ENCODE measurements around the gene ZFYVE9. TPM values are rescaled to one million over a fixed set of nuclear protein-coding genes. Genes with fewer than 3 reads are reported as not detected.
A peak's percentile ranks its signal among the peaks of the same experiment; 100 is the strongest.

The ZFYVE9 gene
- total RNA-seq, 1 donor from 2014 or later, result 18.4 TPM

DNA sequence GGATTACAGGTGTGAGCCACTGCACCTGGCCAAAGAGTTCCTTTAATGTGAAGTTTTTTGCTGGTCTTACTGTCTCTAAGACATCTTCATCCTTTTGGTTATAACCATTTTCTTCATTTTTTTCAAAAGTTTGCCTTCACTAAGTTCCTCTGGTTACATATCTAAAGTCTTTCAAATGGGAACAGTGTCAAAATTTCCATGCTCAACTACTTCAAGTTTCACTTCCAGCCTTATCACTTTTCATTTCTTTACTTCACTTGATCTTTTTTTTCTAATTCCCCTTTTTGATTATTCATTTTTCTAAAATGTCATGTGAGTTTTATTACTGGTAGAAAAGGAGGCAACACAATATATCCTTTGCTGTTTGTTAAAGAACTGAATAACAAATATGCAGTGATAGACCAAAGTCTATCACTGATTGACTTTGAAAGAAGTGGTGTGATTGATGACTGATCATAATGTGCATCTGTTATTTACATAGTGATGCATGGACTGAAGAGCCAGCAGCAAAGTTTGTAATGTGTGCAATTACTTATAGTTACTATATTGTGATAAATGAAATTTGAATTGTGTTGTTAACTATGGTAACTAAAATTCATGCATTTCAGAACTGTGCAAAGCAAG lies 16.0 kb upstream of the ZFYVE9 start:
- DNase-seq (ENCODE audit: low read depth), result no peak
- H3K36me3 ChIP-seq (ENCODE audit: control insufficient read depth, insufficient read depth, low read length), result no peaks in the 10 kb centered on the region
- no peak overlapping the region for H3K4me3 ChIP-seq (ENCODE audit: low read depth, low read length)
- no peaks in the 10 kb centered on the region for H3K27me3 ChIP-seq (ENCODE audit: control insufficient read depth, insufficient read depth, low read length)
- TF ChIP-seq, protein P1, sequence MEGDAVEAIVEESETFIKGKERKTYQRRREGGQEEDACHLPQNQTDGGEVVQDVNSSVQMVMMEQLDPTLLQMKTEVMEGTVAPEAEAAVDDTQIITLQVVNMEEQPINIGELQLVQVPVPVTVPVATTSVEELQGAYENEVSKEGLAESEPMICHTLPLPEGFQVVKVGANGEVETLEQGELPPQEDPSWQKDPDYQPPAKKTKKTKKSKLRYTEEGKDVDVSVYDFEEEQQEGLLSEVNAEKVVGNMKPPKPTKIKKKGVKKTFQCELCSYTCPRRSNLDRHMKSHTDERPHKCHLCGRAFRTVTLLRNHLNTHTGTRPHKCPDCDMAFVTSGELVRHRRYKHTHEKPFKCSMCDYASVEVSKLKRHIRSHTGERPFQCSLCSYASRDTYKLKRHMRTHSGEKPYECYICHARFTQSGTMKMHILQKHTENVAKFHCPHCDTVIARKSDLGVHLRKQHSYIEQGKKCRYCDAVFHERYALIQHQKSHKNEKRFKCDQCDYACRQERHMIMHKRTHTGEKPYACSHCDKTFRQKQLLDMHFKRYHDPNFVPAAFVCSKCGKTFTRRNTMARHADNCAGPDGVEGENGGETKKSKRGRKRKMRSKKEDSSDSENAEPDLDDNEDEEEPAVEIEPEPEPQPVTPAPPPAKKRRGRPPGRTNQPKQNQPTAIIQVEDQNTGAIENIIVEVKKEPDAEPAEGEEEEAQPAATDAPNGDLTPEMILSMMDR (IDR thresholded peaks at IDR 0.05; ENCODE audit: insufficient read depth, low read length, poor library complexity, severe bottlenecking), result no peak

DNA sequence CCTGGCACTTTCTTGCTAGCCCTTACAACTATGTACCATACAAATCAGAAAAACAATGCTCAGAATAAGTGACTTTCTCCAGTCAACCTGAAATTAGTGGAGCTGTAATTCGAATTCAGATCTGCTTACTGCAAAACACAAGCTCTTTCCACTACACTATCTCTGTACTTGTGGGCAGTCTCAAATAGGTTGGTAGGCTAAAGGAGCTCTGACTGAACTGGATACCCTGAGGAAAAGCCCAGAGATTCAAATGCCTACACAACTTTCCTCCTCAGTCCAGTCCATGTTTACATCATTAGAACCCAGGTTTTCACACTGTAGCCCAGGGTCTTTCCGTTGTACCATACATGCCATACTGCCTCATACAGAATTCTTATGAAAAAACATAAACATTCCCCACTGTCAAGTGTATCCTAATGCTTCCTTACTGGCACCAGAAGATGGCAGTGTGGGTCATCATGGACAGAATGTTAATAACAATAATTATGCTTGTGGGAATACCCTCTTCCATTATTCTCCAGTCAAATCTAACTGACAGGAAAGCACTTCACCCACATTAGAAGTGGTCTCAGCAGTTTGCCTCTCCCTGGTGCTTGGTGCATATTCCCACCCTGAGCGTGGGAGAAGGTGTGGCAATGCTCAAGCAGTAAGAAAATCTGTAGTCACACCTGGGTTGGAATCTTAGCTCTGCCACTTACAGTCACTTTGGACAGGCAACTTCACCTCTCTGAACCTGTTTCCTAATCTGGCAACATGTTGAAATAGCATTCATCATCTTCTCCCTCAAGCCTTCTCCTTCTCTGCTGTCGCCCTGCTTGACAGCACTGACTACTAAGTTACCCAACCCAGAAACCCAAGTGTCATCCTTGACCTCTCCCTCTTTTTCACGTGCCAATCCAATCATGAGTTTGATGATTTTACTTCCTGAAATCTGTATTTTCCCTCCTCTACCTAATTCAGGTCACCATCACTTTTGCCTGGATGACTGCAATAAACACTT lies 14.4 kb upstream of the ZFYVE9 start:
- H3K4me3 ChIP-seq (ENCODE audit: low read depth, low read length), result no peak overlapping the region
- no peaks in the 10 kb centered on the region for H3K36me3 ChIP-seq (ENCODE audit: control insufficient read depth, insufficient read depth, low read length)
- no peak for DNase-seq (ENCODE audit: low read depth)
- no peaks in the 10 kb centered on the region for H3K27me3 ChIP-seq (ENCODE audit: control insufficient read depth, insufficient read depth, low read length)
- TF ChIP-seq, protein P1 (IDR thresholded peaks at IDR 0.05; ENCODE audit: insufficient read depth, low read length, poor library complexity, severe bottlenecking), result peak; percentile 79

DNA sequence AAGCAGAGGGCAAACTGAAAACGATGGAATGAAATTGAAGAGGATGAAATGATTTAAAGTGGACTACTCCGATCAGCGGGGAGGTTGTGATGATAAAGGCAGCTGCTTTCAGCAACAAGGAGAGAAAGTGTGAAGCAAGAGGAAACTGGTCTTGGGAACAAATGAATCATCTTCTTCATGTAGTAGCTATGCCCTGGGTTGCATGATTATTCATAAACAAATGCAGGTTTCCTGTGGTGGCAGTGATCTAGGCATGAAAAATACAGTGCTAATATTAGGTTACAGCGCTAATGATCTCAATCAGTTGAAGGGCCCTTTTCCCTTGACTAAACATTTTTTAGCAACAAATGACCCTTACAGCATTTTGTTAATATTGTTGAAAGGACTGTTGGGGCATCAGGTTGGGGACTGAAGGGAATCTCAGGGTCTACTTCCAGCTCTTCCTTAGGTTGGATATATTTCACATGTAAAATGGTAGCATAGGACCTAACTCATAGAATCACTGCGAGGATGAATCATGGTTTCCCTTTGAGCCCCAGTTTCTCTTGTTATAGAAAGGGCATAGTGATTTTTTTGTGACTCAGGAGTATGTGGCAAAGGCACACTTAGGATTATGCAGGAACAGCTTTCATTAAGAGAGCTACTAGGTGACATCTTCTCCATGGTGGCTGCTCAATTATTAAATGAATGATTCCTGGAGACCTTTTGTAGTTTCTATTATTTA lies 1.9 kb upstream of the ZFYVE9 start:
- peak; percentile 56 for DNase-seq (ENCODE audit: low read depth)
- Histone ChIP-seq H3K36me3 (ENCODE audit: control insufficient read depth, insufficient read depth, low read length) (no peaks in the 10 kb centered on the region), H3K4me3 (ENCODE audit: low read depth, low read length) (no peak overlapping the region), H3K27me3 (ENCODE audit: control insufficient read depth, insufficient read depth, low read length) (no peaks in the 10 kb centered on the region)
- TF ChIP-seq, protein P1 (IDR thresholded peaks at IDR 0.05; ENCODE audit: insufficient read depth, low read length, poor library complexity, severe bottlenecking), result no peak

DNA sequence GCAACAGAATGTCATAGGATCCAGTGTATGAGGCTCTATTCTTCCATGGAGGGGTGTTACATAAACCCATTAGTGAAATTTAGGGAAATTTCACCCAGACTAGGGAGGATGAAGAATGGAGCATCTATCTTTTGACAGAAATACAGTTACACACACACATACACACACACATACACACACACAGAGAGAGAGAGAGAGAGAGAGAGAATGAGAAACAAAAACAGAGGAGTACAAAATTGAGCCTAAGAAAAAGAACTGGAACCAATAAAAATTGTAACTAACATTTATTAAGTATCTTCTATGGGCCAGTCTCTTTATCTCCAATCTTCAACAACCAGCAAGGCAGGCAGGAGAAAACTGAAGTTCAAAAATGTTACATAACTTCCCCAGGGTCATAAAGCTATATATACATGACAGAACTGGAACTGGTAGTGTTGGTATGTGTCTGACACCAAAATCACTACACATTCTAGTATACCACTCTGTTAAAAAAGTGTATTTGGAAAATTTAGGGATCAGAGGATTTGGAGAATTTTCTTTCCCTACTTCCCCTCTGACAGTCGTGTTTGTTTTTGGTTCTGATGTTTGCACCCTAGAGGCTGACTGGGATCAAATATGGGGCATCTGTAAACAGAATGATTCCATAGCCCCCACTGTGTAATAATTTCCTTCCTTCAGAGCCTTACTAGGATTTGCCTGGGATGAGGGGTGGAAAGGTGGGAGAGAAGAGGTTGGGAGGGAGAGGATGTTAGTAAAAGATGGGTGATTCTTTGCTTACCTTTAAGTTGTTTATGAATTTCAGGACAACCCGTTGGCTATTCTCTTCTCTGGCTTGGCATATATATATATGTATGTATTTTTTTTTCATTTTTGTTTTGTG lies 1.0 kb upstream of the ZFYVE9 start:
- H3K27me3 ChIP-seq (ENCODE audit: control insufficient read depth, insufficient read depth, low read length), result no peaks in the 10 kb centered on the region
- no peak overlapping the region for H3K4me3 ChIP-seq (ENCODE audit: low read depth, low read length)
- no peaks in the 10 kb centered on the region for H3K36me3 ChIP-seq (ENCODE audit: control insufficient read depth, insufficient read depth, low read length)
- DNase-seq (ENCODE audit: low read depth), result no peak
- TF ChIP-seq, protein P1 (IDR thresholded peaks at IDR 0.05; ENCODE audit: insufficient read depth, low read length, poor library complexity, severe bottlenecking), result no peak
